ENCODE results near the gene PRSS22.
A peak's percentile ranks its signal among the peaks of the same experiment; 100 is the strongest.

Gene PRSS22

DNA sequence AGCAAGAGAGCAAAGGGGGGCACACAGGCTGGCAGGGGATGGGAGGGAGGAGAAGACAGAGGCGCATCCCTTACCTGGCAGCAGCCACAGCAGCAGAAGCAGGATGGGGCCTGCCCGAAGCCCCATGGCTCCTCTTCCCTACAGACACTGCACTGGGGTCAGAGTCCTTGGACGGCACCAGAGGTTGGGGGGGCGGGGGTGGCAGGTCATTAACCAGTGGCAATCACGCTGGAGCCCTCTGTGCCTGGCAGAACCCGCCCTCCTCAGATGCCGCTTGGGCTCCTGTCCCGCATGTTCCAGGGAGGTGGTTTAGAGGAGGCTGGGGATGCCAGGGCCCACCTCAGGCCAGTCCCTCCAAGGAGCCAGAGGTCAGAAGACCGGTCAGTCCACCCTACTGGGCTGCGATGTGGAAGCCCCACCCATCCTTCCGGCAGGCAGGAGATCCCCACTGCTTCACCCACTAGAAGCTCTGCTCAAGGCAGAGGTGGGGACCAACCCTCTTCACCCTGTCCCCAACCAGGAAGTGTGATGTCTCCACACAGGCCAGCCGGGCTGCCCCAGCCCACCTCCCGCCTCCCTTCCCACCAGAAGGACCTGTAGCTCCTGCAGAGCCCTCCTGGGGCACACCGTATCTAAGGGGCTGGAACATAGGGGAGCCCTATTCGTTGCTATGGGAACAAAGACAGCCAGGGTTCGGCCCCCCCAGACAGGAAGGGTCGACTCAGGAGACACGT lies 16.2 kb downstream of the PRSS22 start:
- H3K4me3 ChIP-seq (ENCODE audit: insufficient read depth, low read length, poor library complexity, severe bottlenecking) = no peak overlapping the region
- no peaks in the 10 kb centered on the region for H3K9me2 ChIP-seq (replicated peaks; ENCODE audit: insufficient read depth, low read length)
- H3K79me2 ChIP-seq (ENCODE audit: insufficient read depth, low read length) = no peaks in the 10 kb centered on the region
- H4K20me1 ChIP-seq (ENCODE audit: low read depth, low read length) = no peaks in the 10 kb centered on the region
- no peaks in the 10 kb centered on the region for H3K9me3 ChIP-seq (ENCODE audit: insufficient read depth, low read length)
- TF ChIP-seq, protein P1, sequence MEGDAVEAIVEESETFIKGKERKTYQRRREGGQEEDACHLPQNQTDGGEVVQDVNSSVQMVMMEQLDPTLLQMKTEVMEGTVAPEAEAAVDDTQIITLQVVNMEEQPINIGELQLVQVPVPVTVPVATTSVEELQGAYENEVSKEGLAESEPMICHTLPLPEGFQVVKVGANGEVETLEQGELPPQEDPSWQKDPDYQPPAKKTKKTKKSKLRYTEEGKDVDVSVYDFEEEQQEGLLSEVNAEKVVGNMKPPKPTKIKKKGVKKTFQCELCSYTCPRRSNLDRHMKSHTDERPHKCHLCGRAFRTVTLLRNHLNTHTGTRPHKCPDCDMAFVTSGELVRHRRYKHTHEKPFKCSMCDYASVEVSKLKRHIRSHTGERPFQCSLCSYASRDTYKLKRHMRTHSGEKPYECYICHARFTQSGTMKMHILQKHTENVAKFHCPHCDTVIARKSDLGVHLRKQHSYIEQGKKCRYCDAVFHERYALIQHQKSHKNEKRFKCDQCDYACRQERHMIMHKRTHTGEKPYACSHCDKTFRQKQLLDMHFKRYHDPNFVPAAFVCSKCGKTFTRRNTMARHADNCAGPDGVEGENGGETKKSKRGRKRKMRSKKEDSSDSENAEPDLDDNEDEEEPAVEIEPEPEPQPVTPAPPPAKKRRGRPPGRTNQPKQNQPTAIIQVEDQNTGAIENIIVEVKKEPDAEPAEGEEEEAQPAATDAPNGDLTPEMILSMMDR (IDR thresholded peaks at IDR 0.05; ENCODE audit: insufficient read depth, low read length, poor library complexity, severe bottlenecking) = no peak
- TF ChIP-seq EZH2phosphoT487 (conservative IDR thresholded peaks at IDR 0.05; ENCODE audit: low read length) = no peak
- no peaks in the 10 kb centered on the region for H3K36me3 ChIP-seq (ENCODE audit: low read length)
- no peak overlapping the region for H2AFZ ChIP-seq (ENCODE audit: low read depth, low read length, severe bottlenecking)
- no peak overlapping the region for H3K4me2 ChIP-seq (ENCODE audit: low read depth, low read length, poor library complexity, severe bottlenecking)
- H3K27ac ChIP-seq (ENCODE audit: low read depth, low read length) = no peak overlapping the region
- no peaks in the 10 kb centered on the region for H3F3A ChIP-seq (ENCODE audit: insufficient read depth)
- no peak overlapping the region for H3K9ac ChIP-seq (ENCODE audit: low read length)
- no peaks in the 10 kb centered on the region for H3K27me3 ChIP-seq (ENCODE audit: low read length)

DNA sequence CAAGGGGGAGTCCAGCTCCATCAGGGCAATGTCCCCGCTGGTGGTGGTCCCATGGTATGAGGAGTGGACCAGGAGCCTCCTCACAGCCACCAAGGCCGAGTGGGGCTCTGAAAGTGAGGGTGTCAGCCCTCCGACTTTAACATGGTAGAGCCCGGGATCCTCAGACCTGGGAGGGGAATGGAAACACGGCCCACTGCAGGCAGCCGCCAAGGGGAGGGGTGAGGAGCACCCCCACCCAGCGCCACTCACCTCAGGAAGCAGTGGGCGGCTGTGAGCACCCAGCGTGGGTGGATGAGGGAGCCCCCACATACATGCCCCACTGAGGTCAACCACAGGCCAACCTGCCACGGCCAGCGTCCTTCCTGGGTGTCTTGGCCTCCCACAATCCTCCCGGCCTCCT lies 17.1 kb downstream of the PRSS22 start:
- H3K4me3 ChIP-seq (ENCODE audit: insufficient read depth, low read length, poor library complexity, severe bottlenecking) = no peak overlapping the region
- no peak overlapping the region for H3K9ac ChIP-seq (ENCODE audit: low read length)
- H3K27ac ChIP-seq (ENCODE audit: low read depth, low read length) = no peak overlapping the region
- H3K4me2 ChIP-seq (ENCODE audit: low read depth, low read length, poor library complexity, severe bottlenecking) = no peak overlapping the region
- H3K79me2 ChIP-seq (ENCODE audit: insufficient read depth, low read length) = no peaks in the 10 kb centered on the region
- H3K9me2 ChIP-seq (replicated peaks; ENCODE audit: insufficient read depth, low read length) = no peaks in the 10 kb centered on the region
- no peaks in the 10 kb centered on the region for H3K9me3 ChIP-seq (ENCODE audit: insufficient read depth, low read length)
- H3K27me3 ChIP-seq (ENCODE audit: low read length) = no peaks in the 10 kb centered on the region
- no peak for TF ChIP-seq EZH2phosphoT487 (conservative IDR thresholded peaks at IDR 0.05; ENCODE audit: low read length)
- H4K20me1 ChIP-seq (ENCODE audit: low read depth, low read length) = no peaks in the 10 kb centered on the region
- no peaks in the 10 kb centered on the region for H3K36me3 ChIP-seq (ENCODE audit: low read length)
- no peak overlapping the region for H2AFZ ChIP-seq (ENCODE audit: low read depth, low read length, severe bottlenecking)
- no peaks in the 10 kb centered on the region for H3F3A ChIP-seq (ENCODE audit: insufficient read depth)

DNA sequence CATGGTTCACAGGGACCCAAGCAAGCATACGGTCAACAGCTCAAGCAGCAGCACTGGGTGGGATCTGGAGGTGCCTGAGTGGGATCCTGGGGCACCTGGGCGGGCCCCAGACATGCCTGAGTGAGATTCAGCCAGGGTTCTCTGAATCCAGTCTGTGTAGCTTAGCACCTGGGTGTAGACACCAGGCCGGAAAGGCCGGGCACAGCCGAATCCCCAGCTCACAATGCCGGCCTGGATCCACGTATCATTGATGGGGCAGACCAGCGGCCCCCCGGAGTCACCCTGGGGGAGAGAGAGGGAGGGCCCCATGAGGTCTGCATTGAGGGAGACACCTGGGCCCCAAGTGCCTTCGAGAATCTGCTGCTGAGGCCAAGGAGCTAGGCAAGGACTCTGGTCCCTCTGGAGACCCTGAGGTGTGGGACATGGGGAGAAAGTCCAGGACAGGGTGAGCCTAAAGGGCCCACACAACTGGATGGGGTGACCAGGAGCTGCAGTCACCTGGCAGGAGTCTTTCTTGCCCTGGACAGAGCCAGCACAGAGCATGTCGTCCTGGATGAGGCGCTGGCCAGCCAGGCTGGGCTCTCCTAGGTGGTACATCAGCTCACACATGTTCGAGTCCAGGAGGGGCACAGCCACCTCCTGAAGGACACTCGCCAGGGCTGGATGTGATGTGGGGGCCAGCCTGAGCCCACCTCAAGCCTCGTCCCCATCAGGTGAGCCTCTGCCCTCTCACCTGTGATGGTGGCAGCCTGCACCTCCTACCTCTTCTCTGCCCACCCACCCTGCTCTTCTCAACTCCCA lies 18.1 kb downstream of the PRSS22 start:
- H3K79me2 ChIP-seq (ENCODE audit: insufficient read depth, low read length) = no peaks in the 10 kb centered on the region
- no peak overlapping the region for H2AFZ ChIP-seq (ENCODE audit: low read depth, low read length, severe bottlenecking)
- no peaks in the 10 kb centered on the region for H4K20me1 ChIP-seq (ENCODE audit: low read depth, low read length)
- TF ChIP-seq EZH2phosphoT487 (conservative IDR thresholded peaks at IDR 0.05; ENCODE audit: low read length) = no peak
- TF ChIP-seq, protein P1 (IDR thresholded peaks at IDR 0.05; ENCODE audit: insufficient read depth, low read length, poor library complexity, severe bottlenecking) = no peak
- no peaks in the 10 kb centered on the region for H3K9me2 ChIP-seq (replicated peaks; ENCODE audit: insufficient read depth, low read length)
- H3K4me3 ChIP-seq (ENCODE audit: insufficient read depth, low read length, poor library complexity, severe bottlenecking) = no peak overlapping the region
- no peak overlapping the region for H3K27ac ChIP-seq (ENCODE audit: low read depth, low read length)
- no peaks in the 10 kb centered on the region for H3K9me3 ChIP-seq (ENCODE audit: insufficient read depth, low read length)
- no peaks in the 10 kb centered on the region for H3K36me3 ChIP-seq (ENCODE audit: low read length)
- no peak overlapping the region for H3K9ac ChIP-seq (ENCODE audit: low read length)
- H3K27me3 ChIP-seq (ENCODE audit: low read length) = no peaks in the 10 kb centered on the region
- no peak overlapping the region for H3K4me2 ChIP-seq (ENCODE audit: low read depth, low read length, poor library complexity, severe bottlenecking)
- H3F3A ChIP-seq (ENCODE audit: insufficient read depth) = no peaks in the 10 kb centered on the region

DNA sequence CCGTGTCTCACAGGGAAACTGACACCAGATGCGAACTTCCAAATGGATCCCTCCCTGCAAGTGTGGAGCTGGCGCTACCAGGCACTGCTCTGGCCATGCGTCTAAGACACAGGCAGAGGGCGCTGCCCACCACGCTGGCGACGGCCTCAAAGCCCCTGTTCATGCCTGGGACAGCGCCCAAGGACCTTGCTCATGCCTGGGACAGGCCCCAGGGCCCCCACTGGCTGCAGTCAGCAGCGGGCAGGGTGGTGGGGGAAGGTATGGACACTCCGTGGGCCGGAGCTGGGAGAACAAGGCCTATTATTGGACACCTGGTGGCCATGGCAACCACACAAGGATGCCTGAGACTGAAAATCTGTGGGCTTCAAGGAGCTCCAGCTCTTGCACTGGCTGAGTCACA lies 19.0 kb downstream of the PRSS22 start:
- no peaks in the 10 kb centered on the region for H3K79me2 ChIP-seq (ENCODE audit: insufficient read depth, low read length)
- TF ChIP-seq, protein P1 (IDR thresholded peaks at IDR 0.05; ENCODE audit: insufficient read depth, low read length, poor library complexity, severe bottlenecking) = peak; percentile 59
- no peak for TF ChIP-seq EZH2phosphoT487 (conservative IDR thresholded peaks at IDR 0.05; ENCODE audit: low read length)
- H3K36me3 ChIP-seq (ENCODE audit: low read length) = no peaks in the 10 kb centered on the region
- H3F3A ChIP-seq (ENCODE audit: insufficient read depth) = no peaks in the 10 kb centered on the region
- H2AFZ ChIP-seq (ENCODE audit: low read depth, low read length, severe bottlenecking) = no peak overlapping the region
- no peak overlapping the region for H3K4me2 ChIP-seq (ENCODE audit: low read depth, low read length, poor library complexity, severe bottlenecking)
- H3K27ac ChIP-seq (ENCODE audit: low read depth, low read length) = no peak overlapping the region
- no peak overlapping the region for H3K9ac ChIP-seq (ENCODE audit: low read length)
- H3K9me2 ChIP-seq (replicated peaks; ENCODE audit: insufficient read depth, low read length) = no peaks in the 10 kb centered on the region
- no peak overlapping the region for H3K4me3 ChIP-seq (ENCODE audit: insufficient read depth, low read length, poor library complexity, severe bottlenecking)
- H3K9me3 ChIP-seq (ENCODE audit: insufficient read depth, low read length) = no peaks in the 10 kb centered on the region
- H3K27me3 ChIP-seq (ENCODE audit: low read length) = no peaks in the 10 kb centered on the region
- no peaks in the 10 kb centered on the region for H4K20me1 ChIP-seq (ENCODE audit: low read depth, low read length)

Data from SU-DHL-6 (cell line).